Neural crest cell (in vitro differentiated cells): Measurements from ENCODE around the gene C1orf94. TPM values are rescaled to one million over a fixed set of nuclear protein-coding genes. Genes with fewer than 3 reads are reported as not detected.

Experiments
- DNase-seq: peaks from one replicate; pipeline ENCODE4 v3.0.0; 2021; ENCODE audit warnings: low read depth, mixed read lengths, low spot score
- H3K27ac Mint-ChIP-seq: one replicate; pipeline ENCODE4 v1.8.0; 2021; ENCODE audit warnings: mild to moderate bottlenecking, mixed read lengths; ENCODE audit not compliant: unreplicated experiment
- H3K27me3 Mint-ChIP-seq: 2 replicates; pipeline ENCODE4 v1.8.0; 2021; ENCODE audit warnings: low read depth, mild to moderate bottlenecking, mixed read lengths
- H3K36me3 Mint-ChIP-seq: 2 replicates; pipeline ENCODE4 v1.8.0; 2021; ENCODE audit warnings: low read depth, mild to moderate bottlenecking, mixed read lengths
- H3K4me1 Mint-ChIP-seq: 2 replicates; pipeline ENCODE4 v1.8.0; 2021; ENCODE audit warnings: mixed read lengths
- H3K4me3 Mint-ChIP-seq: one replicate; pipeline ENCODE4 v1.8.0; 2021; ENCODE audit warnings: mild to moderate bottlenecking, mixed read lengths
- H3K9me3 Mint-ChIP-seq: 2 replicates; pipeline ENCODE4 v1.8.0; 2021; ENCODE audit warnings: mixed read lengths
- CTCF ChIP-seq: fragments of 200-600 bp; sonication (generic); conservative IDR thresholded peaks from 2 replicates; pipeline ENCODE4 v1.5.0; 2021; ENCODE audit warnings: antibody characterized with exemption, mild to moderate bottlenecking
- long read RNA-seq: library from polyadenylated mRNA; unstranded; transcript quantifications from one replicate; pipeline ENCODE4 v2.0.0, GENCODE V29; 2020
- total RNA-seq: library from RNA; stranded (reverse); gene quantifications from 2 replicates; pipeline ENCODE4 v1.2.1, GENCODE V29; 2021

C1orf94 gene
- total RNA-seq = not detected in 2 replicates
- long read RNA-seq = 0 reads

GRCh38 chr1:34176830-34177603 lies at the start of gene C1orf94:
TSS of gene C1orf94 (plus strand) at chr1:34176907. CDS start at chr1:34177790, 883 bp downstream.
- TF ChIP-seq CTCF = no peak
- H3K4me1 Mint-ChIP-seq = no peaks in the 10 kb centered on the region
- H3K27me3 Mint-ChIP-seq = peaks cover 69% of the 10 kb centered on the region
- H3K27ac Mint-ChIP-seq = no peak within 1 kb of the TSS
- H3K9me3 Mint-ChIP-seq = no peaks in the 10 kb centered on the region
- H3K36me3 Mint-ChIP-seq = no peaks in the 10 kb centered on the region
- no peak within 1 kb of the TSS for H3K4me3 Mint-ChIP-seq
- no peak for DNase-seq

GRCh38 chr1:34127006-34128000 lies 49.4 kb upstream of the C1orf94 start:
- no peaks in the 10 kb centered on the region for H3K9me3 Mint-ChIP-seq
- TF ChIP-seq CTCF = no peak
- H3K27me3 Mint-ChIP-seq = peaks cover 5% of the 10 kb centered on the region
- no peaks in the 10 kb centered on the region for H3K36me3 Mint-ChIP-seq
- no peak overlapping the region for H3K4me3 Mint-ChIP-seq
- no peak for DNase-seq
- H3K4me1 Mint-ChIP-seq = no peaks in the 10 kb centered on the region
- H3K27ac Mint-ChIP-seq = no peak overlapping the region

- no peak for TF ChIP-seq CTCF
- Mint-ChIP-seq H3K27ac (no peak overlapping the region), H3K4me1 (no peaks in the 10 kb centered on the region), H3K36me3 (no peaks in the 10 kb centered on the region), H3K9me3 (no peaks in the 10 kb centered on the region), H3K4me3 (no peak overlapping the region), H3K27me3 (peaks cover 3% of the 10 kb centered on the region)
- no peak for DNase-seq
These were observed 48.4 kb upstream of the C1orf94 start for GRCh38 chr1:34128186-34128889.

GRCh38 chr1:34129630-34130029 lies 47.1 kb upstream of the C1orf94 start:
- H3K4me3 Mint-ChIP-seq = no peak overlapping the region
- DNase-seq = no peak
- no peak overlapping the region for H3K27ac Mint-ChIP-seq
- no peaks in the 10 kb centered on the region for H3K4me1 Mint-ChIP-seq
- H3K27me3 Mint-ChIP-seq = peaks cover 3% of the 10 kb centered on the region
- no peaks in the 10 kb centered on the region for H3K36me3 Mint-ChIP-seq
- no peaks in the 10 kb centered on the region for H3K9me3 Mint-ChIP-seq
- no peak for TF ChIP-seq CTCF

- Mint-ChIP-seq H3K27me3 (peaks cover 3% of the 10 kb centered on the region), H3K4me3 (no peak overlapping the region), H3K9me3 (no peaks in the 10 kb centered on the region), H3K36me3 (no peaks in the 10 kb centered on the region), H3K4me1 (no peaks in the 10 kb centered on the region), H3K27ac (no peak overlapping the region)
- no peak for TF ChIP-seq CTCF
- no peak for DNase-seq
These were observed 46.4 kb upstream of the C1orf94 start for GRCh38 chr1:34130306-34130705.
